HTR-8/SVneo (cell line): ENCODE measurements around the gene EXOC6B.

Experiments
- DNase-seq: peaks from one replicate; pipeline ENCODE4 v3.0.0; 2011; ENCODE audit warnings: low spot score, mixed read lengths; ENCODE audit not compliant: insufficient read length
- FAIRE-seq: peaks from 2 replicates; lab custom pipeline; 2011; peaks lifted over from hg19 to GRCh38; lab: Jason Lieb, UNC

The EXOC6B gene

GRCh38 chr2:72414137-72414760, 411.6 kb downstream of the EXOC6B start:
- no peak for DNase-seq
- FAIRE-seq = no peak

GRCh38 chr2:72413716-72414115, 412.1 kb downstream of the EXOC6B start:
- no peak for FAIRE-seq

GRCh38 chr2:72412214-72412613, 413.6 kb downstream of the EXOC6B start:
- no peak for FAIRE-seq
- DNase-seq = no peak

More at GRCh38 chr2:72413716-72414115, 412.1 kb downstream of the EXOC6B start:
- DNase-seq = no peak

GRCh38 chr2:72399879-72400278, 426.0 kb downstream of the EXOC6B start:
- no peak for FAIRE-seq
- no peak for DNase-seq

- FAIRE-seq (no peak), DNase-seq (no peak)
Measured at GRCh38 chr2:72395096-72395495, 430.7 kb downstream of the EXOC6B start.

GRCh38 chr2:72394541-72395070, 431.2 kb downstream of the EXOC6B start:
- FAIRE-seq (no peak), DNase-seq (no peak)

GRCh38 chr2:72389447-72389846, 436.4 kb downstream of the EXOC6B start:
- FAIRE-seq (no peak), DNase-seq (no peak)

- no peak for FAIRE-seq
- no peak for DNase-seq
Measured at GRCh38 chr2:72388263-72388662, 437.6 kb downstream of the EXOC6B start.

- DNase-seq = no peak
- no peak for FAIRE-seq
Measured at GRCh38 chr2:72386288-72386687, 439.5 kb downstream of the EXOC6B start.

- FAIRE-seq (no peak), DNase-seq (no peak)
Measured at GRCh38 chr2:72378753-72379348, 447.0 kb downstream of the EXOC6B start.

GRCh38 chr2:72367530-72368225, 458.2 kb downstream of the EXOC6B start:
- FAIRE-seq (peak; percentile 66), DNase-seq (peak; percentile 68)

GRCh38 chr2:72363406-72363805, 462.4 kb downstream of the EXOC6B start:
- FAIRE-seq = no peak

GRCh38 chr2:72362733-72363132, 463.1 kb downstream of the EXOC6B start:
- FAIRE-seq = no peak
- no peak for DNase-seq

More at GRCh38 chr2:72363406-72363805, 462.4 kb downstream of the EXOC6B start:
- no peak for DNase-seq

- DNase-seq (no peak), FAIRE-seq (no peak)
Measured at GRCh38 chr2:72361521-72361920, 464.3 kb downstream of the EXOC6B start.

- FAIRE-seq (no peak), DNase-seq (no peak)
Measured at GRCh38 chr2:72361042-72361441, 464.8 kb downstream of the EXOC6B start.

GRCh38 chr2:72350852-72351251, 475.0 kb downstream of the EXOC6B start:
- DNase-seq = no peak
- FAIRE-seq = no peak

- DNase-seq = no peak
- no peak for FAIRE-seq
Measured at GRCh38 chr2:72349016-72349415, 476.8 kb downstream of the EXOC6B start.

- DNase-seq (no peak), FAIRE-seq (no peak)
Measured at GRCh38 chr2:72347081-72347480, 478.8 kb downstream of the EXOC6B start.

- no peak for FAIRE-seq
Measured at GRCh38 chr2:72341639-72342038, 484.2 kb downstream of the EXOC6B start.

GRCh38 chr2:72340665-72341064, 485.2 kb downstream of the EXOC6B start:
- FAIRE-seq (peak; percentile 48), DNase-seq (no peak)

More at GRCh38 chr2:72341639-72342038, 484.2 kb downstream of the EXOC6B start:
- no peak for DNase-seq

- DNase-seq = no peak
Measured at GRCh38 chr2:72338076-72338475, 487.8 kb downstream of the EXOC6B start.

More at GRCh38 chr2:72338076-72338475, 487.8 kb downstream of the EXOC6B start:
- FAIRE-seq = no peak
